T-helper 2 cell treated with Interferon-gamma antibody and Interleukin-4, amounts not matched to agents 5 μg/mL and 100 μg/mL, for 36 hours (primary cell): ENCODE data around the gene AMOTL1.

ENCODE experiments used
- DNase-seq: peaks from one replicate; pipeline ENCODE4 v3.0.0; 2021; ENCODE audit warnings: low spot score
- H3K27ac Mint-ChIP-seq: one replicate; pipeline ENCODE4 v1.8.0; 2021; ENCODE audit warnings: mild to moderate bottlenecking, mixed read lengths
- H3K27me3 Mint-ChIP-seq: one replicate; pipeline ENCODE4 v1.8.0; 2021; ENCODE audit warnings: low read depth, mixed read lengths
- H3K36me3 Mint-ChIP-seq: one replicate; pipeline ENCODE4 v1.8.0; 2021; ENCODE audit warnings: low read depth, mixed read lengths
- H3K4me1 Mint-ChIP-seq: one replicate; pipeline ENCODE4 v1.8.0; 2021; ENCODE audit warnings: low read depth, mixed read lengths
- H3K4me3 Mint-ChIP-seq: one replicate; pipeline ENCODE4 v1.8.0; 2022; ENCODE audit warnings: mild to moderate bottlenecking, moderate library complexity, mixed read lengths
- H3K9me3 Mint-ChIP-seq: one replicate; pipeline ENCODE4 v1.8.0; 2021; ENCODE audit warnings: mixed read lengths

Gene AMOTL1

GRCh38 chr11:94767701-94768601, at the start of gene AMOTL1:
TSS of gene AMOTL1 (plus strand) at chr11:94768356. CDS start at chr11:94768512, 156 bp downstream.
- Mint-ChIP-seq H3K4me1 (peaks cover 9% of the 10 kb centered on the region), H3K27me3 (peaks cover 53% of the 10 kb centered on the region), H3K9me3 (no peaks in the 10 kb centered on the region), H3K36me3 (no peaks in the 10 kb centered on the region), H3K4me3 (peak within 1 kb of the TSS; percentile 82), H3K27ac (peak within 1 kb of the TSS; percentile 6)
- DNase-seq, result peak; percentile 39

- H3K27me3 Mint-ChIP-seq, result peaks cover 26% of the 10 kb centered on the region
These were observed 48.3 kb upstream of the AMOTL1 start for GRCh38 chr11:94719876-94720275.

GRCh38 chr11:94721565-94722292, 46.4 kb upstream of the AMOTL1 start:
- Mint-ChIP-seq H3K27ac (no peak overlapping the region), H3K27me3 (peaks cover 20% of the 10 kb centered on the region), H3K36me3 (no peaks in the 10 kb centered on the region), H3K4me1 (no peaks in the 10 kb centered on the region), H3K4me3 (no peak overlapping the region), H3K9me3 (no peaks in the 10 kb centered on the region)
- no peak for DNase-seq

More at GRCh38 chr11:94719876-94720275, 48.3 kb upstream of the AMOTL1 start:
- no peaks in the 10 kb centered on the region for H3K9me3 Mint-ChIP-seq
- no peak overlapping the region for H3K4me3 Mint-ChIP-seq
- no peak overlapping the region for H3K27ac Mint-ChIP-seq
- H3K36me3 Mint-ChIP-seq, result no peaks in the 10 kb centered on the region
- no peaks in the 10 kb centered on the region for H3K4me1 Mint-ChIP-seq
- DNase-seq, result no peak

- no peaks in the 10 kb centered on the region for H3K36me3 Mint-ChIP-seq
- H3K4me3 Mint-ChIP-seq, result no peak overlapping the region
- H3K27me3 Mint-ChIP-seq, result peaks cover 16% of the 10 kb centered on the region
- H3K4me1 Mint-ChIP-seq, result no peaks in the 10 kb centered on the region
- no peak for DNase-seq
- H3K9me3 Mint-ChIP-seq, result no peaks in the 10 kb centered on the region
- no peak overlapping the region for H3K27ac Mint-ChIP-seq
These were observed 45.4 kb upstream of the AMOTL1 start for GRCh38 chr11:94722735-94723134.

- no peaks in the 10 kb centered on the region for H3K4me1 Mint-ChIP-seq
- peaks cover 11% of the 10 kb centered on the region for H3K27me3 Mint-ChIP-seq
- no peak overlapping the region for H3K4me3 Mint-ChIP-seq
- H3K36me3 Mint-ChIP-seq, result no peaks in the 10 kb centered on the region
- no peak for DNase-seq
- no peaks in the 10 kb centered on the region for H3K9me3 Mint-ChIP-seq
- no peak overlapping the region for H3K27ac Mint-ChIP-seq
These were observed 43.1 kb upstream of the AMOTL1 start for GRCh38 chr11:94725097-94725496.

GRCh38 chr11:94727819-94728218, 40.3 kb upstream of the AMOTL1 start:
- no peak for DNase-seq
- peaks cover 7% of the 10 kb centered on the region for H3K27me3 Mint-ChIP-seq
- H3K27ac Mint-ChIP-seq, result no peak overlapping the region
- H3K36me3 Mint-ChIP-seq, result no peaks in the 10 kb centered on the region
- no peak overlapping the region for H3K4me3 Mint-ChIP-seq
- no peaks in the 10 kb centered on the region for H3K4me1 Mint-ChIP-seq
- no peaks in the 10 kb centered on the region for H3K9me3 Mint-ChIP-seq

GRCh38 chr11:94728541-94728940, 39.6 kb upstream of the AMOTL1 start:
- H3K4me1 Mint-ChIP-seq, result no peaks in the 10 kb centered on the region
- H3K9me3 Mint-ChIP-seq, result no peaks in the 10 kb centered on the region
- no peak overlapping the region for H3K27ac Mint-ChIP-seq
- DNase-seq, result no peak
- peaks cover 5% of the 10 kb centered on the region for H3K27me3 Mint-ChIP-seq
- no peaks in the 10 kb centered on the region for H3K36me3 Mint-ChIP-seq
- H3K4me3 Mint-ChIP-seq, result no peak overlapping the region

- Mint-ChIP-seq H3K36me3 (no peaks in the 10 kb centered on the region), H3K4me3 (no peak overlapping the region), H3K27me3 (peaks cover 5% of the 10 kb centered on the region), H3K4me1 (no peaks in the 10 kb centered on the region), H3K27ac (no peak overlapping the region), H3K9me3 (no peaks in the 10 kb centered on the region)
- DNase-seq, result no peak
These were observed 39.0 kb upstream of the AMOTL1 start for GRCh38 chr11:94728966-94729751.

GRCh38 chr11:94730153-94730552, 38.0 kb upstream of the AMOTL1 start:
- no peak overlapping the region for H3K4me3 Mint-ChIP-seq
- no peaks in the 10 kb centered on the region for H3K4me1 Mint-ChIP-seq
- DNase-seq, result no peak
- H3K27ac Mint-ChIP-seq, result no peak overlapping the region
- no peaks in the 10 kb centered on the region for H3K9me3 Mint-ChIP-seq
- no peaks in the 10 kb centered on the region for H3K36me3 Mint-ChIP-seq
- H3K27me3 Mint-ChIP-seq, result peaks cover 2% of the 10 kb centered on the region

- peaks cover 2% of the 10 kb centered on the region for H3K27me3 Mint-ChIP-seq
These were observed 36.1 kb upstream of the AMOTL1 start for GRCh38 chr11:94731880-94732601.

GRCh38 chr11:94732617-94733281, 35.4 kb upstream of the AMOTL1 start:
- Mint-ChIP-seq H3K9me3 (no peaks in the 10 kb centered on the region), H3K36me3 (no peaks in the 10 kb centered on the region), H3K4me1 (no peaks in the 10 kb centered on the region), H3K4me3 (no peak overlapping the region), H3K27ac (no peak overlapping the region), H3K27me3 (peaks cover 2% of the 10 kb centered on the region)
- no peak for DNase-seq

More at GRCh38 chr11:94731880-94732601, 36.1 kb upstream of the AMOTL1 start:
- H3K36me3 Mint-ChIP-seq, result no peaks in the 10 kb centered on the region
- H3K4me1 Mint-ChIP-seq, result no peaks in the 10 kb centered on the region
- H3K9me3 Mint-ChIP-seq, result no peaks in the 10 kb centered on the region
- no peak overlapping the region for H3K27ac Mint-ChIP-seq
- no peak overlapping the region for H3K4me3 Mint-ChIP-seq
- no peak for DNase-seq

GRCh38 chr11:94734563-94735275, 33.4 kb upstream of the AMOTL1 start:
- no peak for DNase-seq
- Mint-ChIP-seq H3K27ac (no peak overlapping the region), H3K4me1 (no peaks in the 10 kb centered on the region), H3K4me3 (no peak overlapping the region), H3K9me3 (no peaks in the 10 kb centered on the region), H3K27me3 (peaks cover 2% of the 10 kb centered on the region), H3K36me3 (no peaks in the 10 kb centered on the region)
